Erythroblast (primary cell): ENCODE data around the gene NCKAP5.

Experiments used
- DNase-seq, 2 experiments: peaks; one replicate each; lab custom pipeline; 2025; lab: John Stamatoyannopoulos, UW
- GATA1 ChIP-seq: IDR thresholded peaks from 2 replicates; pipeline ENCODE4 v1.6.1; 2011; ENCODE audit warnings: low read depth, mild to moderate bottlenecking, control low read depth, low read length, moderate library complexity
- POLR2A ChIP-seq: IDR thresholded peaks from 2 replicates; pipeline ENCODE4 v1.6.1; 2011; ENCODE audit warnings: mild to moderate bottlenecking, low read length

Gene NCKAP5

GRCh38 chr2:133273031-133273430 lies 295.2 kb downstream of the NCKAP5 start:
- TF ChIP-seq POLR2A (no peak), GATA1 (no peak)

DNA sequence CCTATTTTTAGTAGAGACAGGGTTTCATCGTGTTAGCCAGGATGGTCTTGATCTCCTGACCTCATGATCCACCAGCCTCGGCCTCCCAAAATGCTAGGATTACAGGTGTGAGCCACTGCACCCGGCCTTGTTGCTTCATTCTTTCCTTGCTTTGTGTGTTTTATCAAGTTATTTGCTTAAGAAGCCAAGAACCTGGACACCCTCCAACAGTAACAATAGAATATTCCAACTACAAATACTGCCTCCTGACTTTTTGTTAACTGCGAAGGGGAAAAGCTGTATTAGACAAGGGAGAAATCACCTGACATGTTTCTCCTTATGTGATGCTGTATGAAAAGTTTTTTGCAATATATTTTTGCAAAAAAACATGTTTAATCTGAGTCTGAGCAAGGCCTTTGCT lies 297.2 kb downstream of the NCKAP5 start:
- no peak for DNase-seq
- TF ChIP-seq POLR2A (no peak), GATA1 (no peak)

More at GRCh38 chr2:133273031-133273430, 295.2 kb downstream of the NCKAP5 start:
- no peak for DNase-seq

- no peak for DNase-seq
- no peak for TF ChIP-seq POLR2A
- TF ChIP-seq GATA1, result no peak
Observed at GRCh38 chr2:133270550-133270949, 297.7 kb downstream of the NCKAP5 start.

GRCh38 chr2:133266926-133267590 lies 301.2 kb downstream of the NCKAP5 start:
- DNase-seq, result no peak
- no peak for TF ChIP-seq POLR2A
- TF ChIP-seq GATA1, result no peak

DNA sequence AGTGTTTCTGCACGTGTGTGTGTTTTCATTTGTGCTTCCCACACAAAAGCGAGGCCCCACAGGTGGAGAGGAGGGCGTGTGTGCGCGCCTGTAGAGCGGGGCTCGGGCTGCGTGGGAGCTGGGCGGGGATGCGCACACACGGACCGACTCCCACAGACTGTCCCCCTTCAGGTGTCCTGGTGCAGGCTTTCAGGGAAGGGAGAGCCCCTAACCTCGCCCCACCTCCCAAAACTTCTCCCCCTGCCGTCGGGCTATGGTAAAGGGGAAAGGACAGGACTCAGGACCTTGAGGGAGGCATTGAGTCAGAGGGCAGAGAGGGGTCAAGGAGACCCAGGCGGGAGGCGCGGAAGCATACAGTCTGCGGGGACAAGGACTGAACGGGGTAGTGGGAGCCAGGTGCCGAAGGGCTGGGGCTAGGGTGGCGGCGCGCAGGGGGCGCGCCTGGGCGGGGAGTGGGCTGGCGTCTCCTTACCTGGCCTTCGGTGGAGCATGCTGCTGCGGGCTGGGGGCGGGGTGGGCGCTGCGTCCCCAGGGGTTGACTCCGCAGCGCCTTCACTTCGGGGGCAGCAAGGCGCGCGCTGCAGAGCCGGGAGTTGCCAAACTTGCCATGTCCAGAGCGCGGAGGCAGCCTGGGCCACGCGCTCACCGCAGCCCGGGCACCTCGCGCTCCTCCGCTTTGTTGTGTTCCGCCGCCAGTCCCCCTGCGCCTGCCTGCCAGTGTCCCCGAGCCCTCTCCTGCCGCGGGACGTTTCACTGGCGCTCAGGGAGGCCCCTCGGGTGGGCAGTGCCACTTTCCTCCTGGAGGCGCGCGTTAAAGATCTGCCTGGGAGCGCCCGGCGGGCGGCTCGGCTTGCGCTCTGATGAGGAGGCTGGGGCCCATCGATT lies 302.0 kb downstream of the NCKAP5 start:
- DNase-seq, result no peak
- TF ChIP-seq POLR2A (no peak), GATA1 (no peak)

DNA sequence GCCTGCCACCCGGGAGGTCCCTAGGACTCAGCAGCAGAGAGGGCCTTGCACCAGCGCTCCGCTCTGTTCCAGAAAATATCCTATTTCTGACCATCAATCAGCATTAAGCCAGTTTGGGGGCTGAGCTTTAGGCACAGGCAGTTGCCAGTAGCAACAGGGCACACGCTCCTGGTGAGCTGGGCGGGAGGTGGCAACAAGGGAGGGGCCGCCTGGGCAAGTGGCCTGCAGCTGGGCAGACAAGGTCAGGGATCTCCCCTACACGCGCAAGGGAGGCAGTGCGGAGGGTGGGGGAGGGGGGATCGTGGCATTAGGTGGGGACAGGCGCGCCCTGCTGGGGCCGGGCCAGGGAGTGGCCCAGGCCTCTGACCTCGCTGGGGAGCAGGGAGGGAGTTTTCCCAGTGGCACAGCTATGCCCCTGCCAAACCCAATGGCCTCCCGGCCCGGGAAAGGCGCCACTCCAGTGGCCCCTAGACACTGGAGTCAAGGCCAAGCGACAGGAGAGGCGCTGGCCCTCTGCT lies 302.8 kb downstream of the NCKAP5 start:
- no peak for DNase-seq

GRCh38 chr2:133264989-133265401 lies 303.3 kb downstream of the NCKAP5 start:
- DNase-seq, result no peak
- no peak for TF ChIP-seq POLR2A
- TF ChIP-seq GATA1, result no peak

More for the DNA sequence above, 302.8 kb downstream of the NCKAP5 start:
- no peak for TF ChIP-seq POLR2A
- no peak for TF ChIP-seq GATA1

GRCh38 chr2:133262893-133263292 lies 305.4 kb downstream of the NCKAP5 start:
- no peak for DNase-seq
- TF ChIP-seq POLR2A, result no peak
- TF ChIP-seq GATA1, result no peak

DNA sequence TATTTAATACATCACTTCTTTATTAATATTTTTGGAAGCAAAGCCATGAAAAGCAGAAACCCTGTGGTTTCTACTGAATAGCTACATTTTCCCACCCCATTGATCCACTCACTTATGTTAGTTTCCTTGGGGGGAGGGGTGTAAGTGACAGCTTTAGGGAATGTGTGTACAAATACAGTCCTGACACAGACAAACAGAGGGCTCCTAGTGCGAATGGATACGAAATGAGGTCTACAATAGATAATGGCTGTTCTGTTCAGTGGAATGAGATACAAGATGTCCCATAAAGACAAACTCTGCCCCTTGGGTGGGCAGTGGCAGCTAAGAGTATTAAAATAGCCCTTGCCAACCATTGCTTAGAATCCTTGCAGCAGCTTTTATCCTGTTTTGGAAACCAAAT lies 312.9 kb downstream of the NCKAP5 start:
- DNase-seq, result no peak
- TF ChIP-seq POLR2A (no peak), GATA1 (no peak)

GRCh38 chr2:133253793-133254192 lies 314.5 kb downstream of the NCKAP5 start:
- no peak for DNase-seq
- TF ChIP-seq POLR2A, result no peak

- no peak for TF ChIP-seq GATA1
- DNase-seq, result no peak
Observed at GRCh38 chr2:133252780-133253355, 315.4 kb downstream of the NCKAP5 start.

- no peak for DNase-seq
- no peak for TF ChIP-seq GATA1
- TF ChIP-seq POLR2A, result no peak
Observed at GRCh38 chr2:133249362-133249761, 318.9 kb downstream of the NCKAP5 start.

GRCh38 chr2:133248264-133248663 lies 320.0 kb downstream of the NCKAP5 start:
- TF ChIP-seq GATA1 (no peak), POLR2A (no peak)
- DNase-seq, result no peak

DNA sequence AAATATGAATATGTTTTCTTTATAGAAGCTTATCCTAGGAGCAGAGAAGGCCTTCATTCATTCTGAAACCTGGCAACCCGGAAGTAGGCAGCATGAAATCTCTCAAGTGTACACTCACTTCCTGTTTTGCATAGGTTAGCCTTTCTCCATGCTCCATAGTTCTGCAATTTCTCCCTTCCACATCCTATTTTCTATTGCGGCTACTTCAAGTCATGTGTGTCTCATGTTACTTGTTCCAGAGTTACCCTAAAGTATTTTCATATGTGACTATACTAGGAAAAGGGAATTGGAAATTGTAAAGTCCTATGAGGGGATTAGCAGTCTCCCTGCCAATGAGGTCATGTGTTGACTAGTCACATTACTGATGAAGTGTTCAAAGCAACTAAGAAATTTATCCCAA lies 320.6 kb downstream of the NCKAP5 start:
- DNase-seq, result no peak
- TF ChIP-seq GATA1 (no peak), POLR2A (no peak)
